ENCODE results near the gene KCNT1. TPM values are rescaled to one million over a fixed set of nuclear protein-coding genes. Genes with fewer than 3 reads are reported as not detected.

Gene KCNT1
- total and polyA plus RNA-seq, 8 donors, result 0.05 to 1.1 (median 0.11) TPM

DNA sequence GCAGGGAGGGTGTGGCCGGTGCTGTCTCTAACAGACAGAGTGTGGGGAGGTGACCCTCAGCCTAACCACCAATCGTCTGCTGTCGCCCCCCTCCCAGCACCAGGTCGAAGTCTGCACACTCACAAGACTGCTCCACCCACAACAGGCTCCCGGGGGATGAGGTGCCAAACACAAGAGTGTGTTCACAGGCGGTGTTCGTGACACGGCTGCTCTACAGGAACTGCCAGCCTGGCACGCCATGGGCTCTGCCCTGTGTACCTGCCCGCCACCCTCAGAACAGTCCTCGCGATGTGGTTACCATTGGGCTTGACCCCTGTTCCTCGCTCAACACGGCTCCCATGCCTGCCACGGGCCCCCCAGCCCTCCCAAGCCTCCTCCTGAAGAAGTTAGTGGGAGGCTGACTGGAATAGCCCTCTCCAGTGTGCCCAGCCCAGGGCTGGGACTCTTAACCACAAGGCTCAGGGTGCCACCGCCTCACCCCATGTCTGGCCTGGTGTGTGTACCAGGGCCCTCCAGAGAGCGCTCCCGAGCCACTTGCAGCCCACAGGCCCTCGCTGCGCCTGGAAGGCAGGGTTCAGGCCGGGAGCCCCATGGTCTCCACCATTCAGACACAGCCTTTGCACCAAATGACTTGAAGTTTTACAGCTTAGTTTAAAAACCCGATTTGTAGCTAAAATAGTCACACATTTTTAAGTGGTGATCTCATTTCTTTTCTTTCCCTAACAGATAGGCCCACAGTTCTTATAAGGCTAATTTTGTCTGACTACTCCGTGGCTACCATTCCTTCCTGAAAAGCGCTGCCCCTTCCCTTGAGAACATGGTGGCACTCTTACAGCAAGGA lies 102.8 kb downstream of the KCNT1 start:
- peak in 1 of 6 donors; percentile 45 for DNase-seq

DNA sequence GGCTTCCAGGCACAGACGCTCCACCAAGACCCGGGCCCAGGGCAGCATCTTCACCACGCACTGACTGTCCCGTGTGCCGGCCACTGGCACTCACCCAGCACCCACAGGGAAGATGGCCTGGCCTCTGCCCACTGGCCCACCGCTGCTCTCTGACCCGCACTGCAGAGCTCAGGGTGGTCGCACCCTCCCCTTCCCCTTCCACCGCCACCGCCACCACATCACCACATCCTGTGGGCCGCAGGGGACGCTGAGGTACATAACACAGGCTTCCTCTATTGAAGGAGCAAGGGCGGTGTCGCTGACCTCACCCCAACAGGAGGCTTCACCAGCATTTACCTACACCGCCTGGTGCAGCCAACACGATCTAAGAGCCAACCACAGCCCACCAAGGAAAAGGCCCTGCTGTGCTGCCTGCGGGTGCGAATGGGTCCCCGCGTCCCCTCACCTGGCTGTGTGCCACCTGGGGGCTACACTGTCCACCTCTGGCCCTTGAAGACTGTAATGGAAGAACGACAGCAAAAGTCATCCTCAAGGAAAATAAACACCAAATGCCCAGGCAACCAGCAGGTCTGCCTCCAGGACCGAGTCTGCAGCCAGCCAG lies 103.5 kb downstream of the KCNT1 start:
- TF ChIP-seq, protein P1, sequence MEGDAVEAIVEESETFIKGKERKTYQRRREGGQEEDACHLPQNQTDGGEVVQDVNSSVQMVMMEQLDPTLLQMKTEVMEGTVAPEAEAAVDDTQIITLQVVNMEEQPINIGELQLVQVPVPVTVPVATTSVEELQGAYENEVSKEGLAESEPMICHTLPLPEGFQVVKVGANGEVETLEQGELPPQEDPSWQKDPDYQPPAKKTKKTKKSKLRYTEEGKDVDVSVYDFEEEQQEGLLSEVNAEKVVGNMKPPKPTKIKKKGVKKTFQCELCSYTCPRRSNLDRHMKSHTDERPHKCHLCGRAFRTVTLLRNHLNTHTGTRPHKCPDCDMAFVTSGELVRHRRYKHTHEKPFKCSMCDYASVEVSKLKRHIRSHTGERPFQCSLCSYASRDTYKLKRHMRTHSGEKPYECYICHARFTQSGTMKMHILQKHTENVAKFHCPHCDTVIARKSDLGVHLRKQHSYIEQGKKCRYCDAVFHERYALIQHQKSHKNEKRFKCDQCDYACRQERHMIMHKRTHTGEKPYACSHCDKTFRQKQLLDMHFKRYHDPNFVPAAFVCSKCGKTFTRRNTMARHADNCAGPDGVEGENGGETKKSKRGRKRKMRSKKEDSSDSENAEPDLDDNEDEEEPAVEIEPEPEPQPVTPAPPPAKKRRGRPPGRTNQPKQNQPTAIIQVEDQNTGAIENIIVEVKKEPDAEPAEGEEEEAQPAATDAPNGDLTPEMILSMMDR (IDR thresholded peaks at IDR 0.05), result no peak
- no peak for FAIRE-seq
- WGBS, 2 donors, result 88 to 89% methylated on average over 22 of the region's 22 CpGs
- peaks cover 0 to 12% (median 0%) of the 10 kb centered on the region in 3 donors for H3K36me3 ChIP-seq
- peak in 2 of 6 donors; percentile 28 to 35 for DNase-seq
- H3K27ac ChIP-seq, result no peak overlapping the region
- ATAC-seq, result no peak
- H3K4me1 ChIP-seq, result no peaks in the 10 kb centered on the region
- no peaks in the 10 kb centered on the region for H3K9me3 ChIP-seq
- H3K27me3 ChIP-seq, result no peaks in the 10 kb centered on the region
- intact Hi-C loops (cut with DNase I), result no loop called here
- no peak overlapping the region for H3K4me3 ChIP-seq

More for the DNA sequence above, 102.8 kb downstream of the KCNT1 start:
- no peak overlapping the region for H3K27ac ChIP-seq
- no peaks in the 10 kb centered on the region for H3K4me1 ChIP-seq
- intact Hi-C loops (cut with DNase I), result no loop called here
- WGBS, 2 donors, result 87 to 92% methylated on average over 24 of the region's 24 CpGs
- no peaks in the 10 kb centered on the region for H3K9me3 ChIP-seq
- no peak overlapping the region for H3K4me3 ChIP-seq
- H3K27me3 ChIP-seq, result no peaks in the 10 kb centered on the region
- TF ChIP-seq, protein P1 (IDR thresholded peaks at IDR 0.05), result no peak
- no peak for ATAC-seq
- H3K36me3 ChIP-seq, result peaks cover 0 to 5% (median 0%) of the 10 kb centered on the region in 3 donors
- no peak for FAIRE-seq

DNA sequence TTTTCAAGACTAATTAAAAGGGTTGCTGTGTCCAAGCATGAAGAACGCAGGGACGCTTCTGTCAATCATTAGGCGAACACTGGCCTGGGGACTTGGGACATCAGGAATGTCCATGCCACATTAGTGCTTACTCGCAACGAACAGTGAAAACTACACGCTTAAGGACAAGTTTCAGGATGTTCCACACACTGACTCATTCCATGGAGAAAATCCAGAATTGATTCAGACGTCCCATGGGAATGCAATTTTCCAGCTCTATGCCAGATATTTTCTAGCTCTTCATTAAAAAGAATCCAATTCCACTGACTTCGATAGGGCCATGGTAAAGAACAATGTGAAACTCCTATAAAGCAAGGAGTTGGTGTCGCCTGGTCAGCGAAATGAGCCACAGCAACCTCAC lies 107.2 kb downstream of the KCNT1 start:
- Histone ChIP-seq H3K4me3 (no peak overlapping the region), H3K27ac (no peak overlapping the region), H3K4me1 (no peaks in the 10 kb centered on the region), H3K9me3 (no peaks in the 10 kb centered on the region), H3K36me3 (peaks cover 0 to 35% (median 7%) of the 10 kb centered on the region in 3 donors), H3K27me3 (no peaks in the 10 kb centered on the region)
- 89 to 90% methylated on average over 10 of the region's 10 CpGs for WGBS, 2 donors
- ATAC-seq (no peak), FAIRE-seq (no peak), DNase-seq (no peak)
- TF ChIP-seq, protein P1 (IDR thresholded peaks at IDR 0.05), result no peak
- intact Hi-C loops (cut with DNase I), result no loop called here

DNA sequence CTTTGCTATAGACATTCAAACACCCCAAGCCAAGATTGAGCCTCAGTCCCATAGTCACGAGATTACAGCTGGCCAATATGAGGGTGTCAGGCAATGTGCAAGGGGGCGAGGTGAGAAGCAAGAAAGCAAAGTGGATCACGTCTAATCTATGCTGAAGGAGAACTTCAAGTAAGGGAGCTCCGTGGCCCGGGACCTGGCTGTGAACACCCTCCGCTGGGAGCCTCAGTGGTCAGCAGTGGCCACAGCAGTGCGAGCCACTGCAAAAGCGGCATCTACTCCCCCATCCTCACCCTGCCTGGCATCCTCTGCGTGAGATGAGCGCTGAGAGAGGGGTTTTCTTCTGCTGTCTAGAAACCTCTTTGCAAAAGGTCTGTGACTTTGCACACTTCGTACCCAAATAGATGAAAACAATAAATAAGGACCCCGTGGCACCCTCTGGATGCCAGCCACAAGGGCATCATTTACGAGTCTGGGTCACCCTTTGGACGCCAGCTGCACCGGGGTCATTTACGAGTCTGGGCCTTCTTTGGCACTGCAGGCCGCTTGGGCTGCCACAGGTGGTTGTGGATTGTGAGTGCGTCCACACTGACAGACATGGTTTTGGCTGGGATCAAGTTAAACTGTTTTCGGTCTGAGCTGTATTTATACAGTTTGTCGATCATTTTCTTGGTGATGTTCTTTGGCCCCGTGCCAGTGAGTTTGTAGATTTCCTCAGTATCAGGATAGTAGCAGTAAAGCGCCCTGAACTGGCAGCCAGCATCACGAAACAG lies 109.0 kb downstream of the KCNT1 start:
- Histone ChIP-seq H3K27me3 (no peaks in the 10 kb centered on the region), H3K9me3 (no peaks in the 10 kb centered on the region), H3K36me3 (peaks cover 0 to 50% (median 7%) of the 10 kb centered on the region in 3 donors), H3K4me3 (no peak overlapping the region), H3K4me1 (no peaks in the 10 kb centered on the region), H3K27ac (no peak overlapping the region)
- DNase-seq (peak in 2 of 6 donors; percentile 15 to 44), ATAC-seq (no peak), FAIRE-seq (no peak)
- intact Hi-C loops (cut with DNase I), result no loop called here
- TF ChIP-seq, protein P1 (IDR thresholded peaks at IDR 0.05), result no peak
- WGBS, 2 donors, result 94 to 97% methylated on average over 23 of the region's 23 CpGs

All from pancreas (tissue), 10 donors.